ENCODE results near the gene ZBBX. TPM values are rescaled to one million over a fixed set of nuclear protein-coding genes. Genes with fewer than 3 reads are reported as not detected.

ZBBX gene
- total and polyA plus RNA-seq, 5 experiments from 2014 or later, result not detected

DNA sequence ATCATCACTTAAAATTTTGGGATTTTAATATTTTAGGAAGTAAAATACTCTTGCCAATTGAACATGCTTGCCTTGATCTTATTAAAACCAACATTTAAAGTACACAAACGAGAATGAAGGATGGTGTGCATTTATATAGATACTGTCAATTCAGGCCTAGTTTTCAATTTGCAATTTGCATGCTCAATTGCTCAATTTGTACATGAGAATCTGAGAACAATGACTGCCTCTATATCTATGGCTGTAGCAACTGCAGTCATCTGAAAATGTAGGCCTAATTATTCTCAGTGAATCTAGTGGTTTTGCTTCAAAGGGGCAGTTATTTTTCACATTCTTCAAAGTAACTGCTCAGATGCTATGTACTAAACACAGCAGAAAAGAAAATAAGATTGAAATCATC, 18.8 kb downstream of the ZBBX start:
- Mint-ChIP-seq H3K27ac (no peak overlapping the region), H3K4me3 (no peak overlapping the region), H3K36me3 (peaks cover 0 to 8% (median 0%) of the 10 kb centered on the region in 3 donors), H3K9me3 (peaks cover 0 to 11% (median 4%) of the 10 kb centered on the region in 9 donors), H3K4me1 (no peaks in the 10 kb centered on the region), H3K27me3 (peaks cover 0 to 18% (median 0%) of the 10 kb centered on the region in 5 donors)
- ATAC-seq, result no peak
- POLR2A ChIA-PET, result no interaction called here
- no peak for DNase-seq

DNA sequence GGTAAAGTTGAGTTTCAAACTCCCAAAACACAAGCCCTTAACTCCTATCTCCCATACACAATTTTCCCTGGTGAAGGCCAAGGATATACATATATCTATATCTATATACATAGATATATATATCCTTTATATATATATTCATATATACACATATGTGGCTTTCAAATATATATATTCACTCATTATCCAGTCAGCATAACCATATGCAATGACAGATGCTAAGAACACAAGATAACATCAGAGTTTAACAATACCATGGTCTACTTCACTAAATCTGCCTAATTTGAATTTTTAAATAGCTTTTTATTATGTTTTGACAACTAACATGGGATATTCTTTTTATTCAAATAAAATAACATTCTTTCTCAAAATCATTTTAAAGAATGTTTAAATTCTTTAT, 24.7 kb downstream of the ZBBX start:
- ATAC-seq, result no peak
- POLR2A ChIA-PET, result no interaction called here
- no peak for DNase-seq
- no peaks in the 10 kb centered on the region for H3K4me1 Mint-ChIP-seq
- no peak overlapping the region for H3K27ac Mint-ChIP-seq
- H3K4me3 Mint-ChIP-seq, result no peak overlapping the region
- H3K27me3 Mint-ChIP-seq, result peaks cover 2 to 18% (median 8%) of the 10 kb centered on the region in 5 donors
- peaks cover 0 to 11% (median 4%) of the 10 kb centered on the region in 9 donors for H3K9me3 Mint-ChIP-seq
- peaks cover 0 to 8% (median 0%) of the 10 kb centered on the region in 3 donors for H3K36me3 Mint-ChIP-seq

DNA sequence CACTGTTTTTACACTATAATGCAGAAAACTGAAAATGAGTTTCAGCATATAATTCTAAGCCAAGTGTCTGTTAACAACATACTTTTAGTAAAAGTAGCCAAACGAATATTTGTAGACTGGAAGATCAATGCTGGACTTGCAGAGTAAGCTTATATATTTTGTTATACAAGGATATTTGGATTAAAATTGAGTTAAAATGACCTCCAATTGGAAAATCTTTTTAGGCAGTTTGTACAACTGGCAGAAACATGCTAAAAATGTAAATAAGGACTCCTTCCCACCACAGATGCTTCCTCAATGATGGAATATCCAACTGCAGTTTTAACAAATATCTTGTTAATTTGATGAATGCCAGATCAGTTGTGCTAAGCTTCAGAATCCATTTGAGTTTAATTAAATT, 25.3 kb downstream of the ZBBX start:
- H3K27me3 Mint-ChIP-seq, result peaks cover 2 to 18% (median 8%) of the 10 kb centered on the region in 5 donors
- no peak overlapping the region for H3K4me3 Mint-ChIP-seq
- H3K27ac Mint-ChIP-seq, result no peak overlapping the region
- ATAC-seq, result no peak
- POLR2A ChIA-PET, result no interaction called here
- peaks cover 0 to 8% (median 0%) of the 10 kb centered on the region in 3 donors for H3K36me3 Mint-ChIP-seq
- H3K9me3 Mint-ChIP-seq, result peaks cover 0 to 11% (median 4%) of the 10 kb centered on the region in 9 donors
- DNase-seq, result no peak
- H3K4me1 Mint-ChIP-seq, result no peaks in the 10 kb centered on the region

DNA sequence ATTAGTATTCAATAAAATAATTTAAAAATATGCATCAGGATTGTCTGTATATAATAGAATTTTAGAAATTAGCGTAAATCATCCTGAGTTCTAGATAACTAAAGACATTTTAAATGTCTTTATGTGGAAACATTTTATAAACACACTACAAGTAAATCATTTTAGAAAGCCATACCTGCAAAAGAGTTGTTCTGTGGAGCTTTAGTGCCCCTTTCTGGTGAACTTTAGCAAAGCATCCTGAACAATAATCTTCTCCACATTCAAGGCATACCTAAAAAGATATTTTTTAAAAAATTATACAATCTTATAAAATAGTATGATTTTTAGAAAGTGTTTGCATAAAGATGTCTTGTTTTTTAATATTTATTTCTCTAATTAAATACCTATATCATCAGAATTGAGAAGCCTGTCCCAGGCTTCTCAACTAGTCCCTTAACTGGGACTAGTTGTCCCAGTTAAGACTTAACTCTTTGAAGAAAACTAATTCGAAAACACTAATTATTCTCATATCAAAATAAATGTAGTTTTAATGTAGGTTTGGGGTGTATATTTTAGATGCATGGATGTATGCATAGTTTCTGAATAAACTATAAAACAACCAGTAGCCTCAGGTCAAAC, 29.7 kb downstream of the ZBBX start:
- POLR2A ChIA-PET, result no interaction called here
- H3K36me3 Mint-ChIP-seq, result no peaks in the 10 kb centered on the region
- H3K27me3 Mint-ChIP-seq, result peaks cover 2 to 18% (median 7%) of the 10 kb centered on the region in 5 donors
- no peaks in the 10 kb centered on the region for H3K4me1 Mint-ChIP-seq
- H3K4me3 Mint-ChIP-seq, result no peak overlapping the region
- ATAC-seq, result no peak
- no peak for DNase-seq
- H3K9me3 Mint-ChIP-seq, result no peaks in the 10 kb centered on the region
- H3K27ac Mint-ChIP-seq, result no peak overlapping the region

DNA sequence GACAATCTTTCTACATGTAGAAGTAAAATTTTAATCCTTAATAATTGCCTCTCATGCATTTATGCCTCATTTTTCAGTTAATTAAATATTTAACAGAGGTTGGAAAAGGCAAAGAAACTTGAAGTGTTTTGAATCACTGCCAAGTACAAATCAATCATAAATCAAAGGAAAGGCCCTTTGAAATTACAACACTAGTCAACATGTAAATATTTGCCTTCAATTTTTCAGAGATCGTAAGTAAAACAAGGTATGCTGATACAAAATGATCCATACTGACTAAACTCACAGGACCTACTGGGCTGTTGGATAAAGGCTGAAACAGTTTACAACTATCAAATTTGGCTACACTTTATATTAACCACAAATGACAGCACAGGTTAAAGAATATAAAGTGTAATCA, 33.9 kb downstream of the ZBBX start:
- H3K9me3 Mint-ChIP-seq, result peaks cover 0 to 3% (median 0%) of the 10 kb centered on the region in 9 donors
- DNase-seq, result no peak
- POLR2A ChIA-PET, result no interaction called here
- H3K27ac Mint-ChIP-seq, result no peak overlapping the region
- no peaks in the 10 kb centered on the region for H3K36me3 Mint-ChIP-seq
- no peak overlapping the region for H3K4me3 Mint-ChIP-seq
- no peak for ATAC-seq
- no peaks in the 10 kb centered on the region for H3K4me1 Mint-ChIP-seq
- peaks cover 0 to 11% (median 2%) of the 10 kb centered on the region in 5 donors for H3K27me3 Mint-ChIP-seq

DNA sequence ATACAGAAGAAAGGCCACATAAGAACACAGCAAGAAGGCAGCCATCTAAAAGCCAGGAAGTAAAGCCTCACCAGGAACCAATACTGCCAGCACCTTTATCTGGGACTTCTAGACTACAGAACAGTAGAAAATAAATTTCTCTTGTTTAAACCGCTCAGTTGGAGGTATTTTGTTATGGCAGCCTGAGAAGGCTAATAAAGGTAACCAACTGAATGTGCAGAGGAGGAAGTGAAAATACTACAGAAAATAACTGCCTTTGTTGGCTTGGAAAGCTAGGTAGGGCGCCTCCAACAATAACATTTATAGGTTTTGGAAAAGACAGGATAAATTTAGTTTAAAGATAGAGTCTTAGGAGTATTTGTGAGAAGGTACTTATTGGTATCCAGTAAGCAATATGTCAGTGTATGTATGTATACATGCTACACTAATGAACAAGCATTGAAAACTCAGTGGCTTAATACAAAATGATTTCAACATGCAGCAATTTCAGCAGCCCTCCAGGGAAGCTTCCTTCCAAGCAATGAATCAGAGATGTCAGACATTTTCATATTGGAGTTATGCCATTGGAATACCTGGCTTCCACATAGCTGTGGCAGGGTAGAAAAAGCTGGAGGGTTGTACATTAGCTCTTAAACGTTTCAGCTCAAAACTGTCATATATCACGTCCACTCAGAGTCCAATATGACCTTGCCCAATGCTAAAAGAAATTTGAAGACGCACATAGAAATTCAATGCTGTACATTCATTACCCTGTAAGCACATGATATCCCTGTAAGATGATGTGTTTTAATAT, 48.9 kb downstream of the ZBBX start:
- H3K4me1 Mint-ChIP-seq, result no peaks in the 10 kb centered on the region
- no peaks in the 10 kb centered on the region for H3K36me3 Mint-ChIP-seq
- ATAC-seq, result no peak
- H3K4me3 Mint-ChIP-seq, result no peak overlapping the region
- H3K9me3 Mint-ChIP-seq, result peaks cover 0 to 11% (median 0%) of the 10 kb centered on the region in 9 donors
- H3K27ac Mint-ChIP-seq, result no peak overlapping the region
- no peak for DNase-seq
- H3K27me3 Mint-ChIP-seq, result peaks cover 0 to 10% (median 1%) of the 10 kb centered on the region in 5 donors
- POLR2A ChIA-PET, result no interaction called here

DNA sequence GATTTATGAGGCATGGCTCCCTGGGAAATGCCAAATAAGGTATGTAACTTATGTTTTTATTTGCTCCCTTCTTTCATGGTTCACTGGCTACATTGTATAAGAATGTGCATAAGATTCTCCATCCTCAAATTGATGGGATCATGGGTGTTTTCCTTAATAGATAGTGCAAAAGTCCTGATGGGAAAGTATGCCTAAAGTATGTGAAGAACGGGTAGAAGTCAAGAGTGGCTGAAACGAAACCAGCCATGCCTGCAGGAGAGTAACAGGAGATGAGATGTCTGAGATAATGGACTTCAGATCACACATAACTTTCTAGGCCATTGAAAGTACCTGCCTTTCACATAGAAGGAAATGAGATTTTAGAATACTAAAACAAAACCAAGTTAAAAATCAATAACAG, 56.5 kb downstream of the ZBBX start:
- H3K4me1 Mint-ChIP-seq, result no peaks in the 10 kb centered on the region
- no peak for DNase-seq
- peaks cover 0 to 12% (median 3%) of the 10 kb centered on the region in 9 donors for H3K9me3 Mint-ChIP-seq
- POLR2A ChIA-PET, result no interaction called here
- peaks cover 0 to 12% (median 2%) of the 10 kb centered on the region in 5 donors for H3K27me3 Mint-ChIP-seq
- no peak overlapping the region for H3K4me3 Mint-ChIP-seq
- ATAC-seq, result no peak
- H3K27ac Mint-ChIP-seq, result no peak overlapping the region
- no peaks in the 10 kb centered on the region for H3K36me3 Mint-ChIP-seq

DNA sequence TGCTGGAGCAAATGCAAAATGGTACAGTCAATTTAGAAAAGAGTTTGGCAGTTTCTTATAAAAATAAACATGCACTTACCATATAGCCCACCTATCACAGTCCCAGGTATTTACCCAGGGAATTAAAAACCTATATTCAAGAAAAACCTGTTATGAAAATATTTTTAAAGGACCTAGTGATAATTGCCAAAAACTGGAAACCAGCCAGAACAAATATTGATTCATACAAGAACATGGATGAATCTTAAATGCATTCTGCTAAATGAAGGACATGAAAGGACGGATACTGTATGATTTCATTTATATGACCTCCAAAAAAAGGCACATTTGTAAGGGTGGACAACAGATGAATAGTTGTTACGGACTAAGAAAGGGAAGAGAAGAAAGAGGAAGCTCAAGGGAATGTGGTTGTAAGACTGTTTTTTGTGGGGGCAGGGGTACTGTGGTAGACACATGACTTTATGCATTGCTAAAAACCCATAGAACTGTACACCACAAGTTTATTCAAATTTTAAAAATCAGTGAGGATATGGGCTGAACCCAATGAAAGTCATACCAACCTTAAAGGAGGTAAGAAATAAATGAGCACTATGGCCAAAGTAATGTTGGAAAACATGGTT, 61.0 kb downstream of the ZBBX start:
- Mint-ChIP-seq H3K27ac (no peak overlapping the region), H3K9me3 (peaks cover 0 to 12% (median 0%) of the 10 kb centered on the region in 9 donors), H3K4me3 (no peak overlapping the region), H3K27me3 (peaks cover 0 to 4% (median 2%) of the 10 kb centered on the region in 5 donors), H3K36me3 (no peaks in the 10 kb centered on the region), H3K4me1 (no peaks in the 10 kb centered on the region)
- POLR2A ChIA-PET, result no interaction called here
- ATAC-seq, result no peak
- no peak for DNase-seq

GRCh38 chr3:167318306-167318705, 61.8 kb downstream of the ZBBX start:
- DNase-seq (no peak), ATAC-seq (no peak)
- Mint-ChIP-seq H3K27me3 (peaks cover 0 to 4% (median 2%) of the 10 kb centered on the region in 5 donors), H3K9me3 (peaks cover 0 to 9% (median 0%) of the 10 kb centered on the region in 9 donors), H3K36me3 (no peaks in the 10 kb centered on the region), H3K4me3 (no peak overlapping the region), H3K4me1 (no peaks in the 10 kb centered on the region), H3K27ac (no peak overlapping the region)
- POLR2A ChIA-PET, result no interaction called here

- no peaks in the 10 kb centered on the region for H3K36me3 Mint-ChIP-seq
- no peak for ATAC-seq
- no peak for DNase-seq
- POLR2A ChIA-PET, result no interaction called here
- no peak overlapping the region for H3K4me3 Mint-ChIP-seq
- H3K27ac Mint-ChIP-seq, result no peak overlapping the region
- peaks cover 0 to 5% (median 0%) of the 10 kb centered on the region in 9 donors for H3K9me3 Mint-ChIP-seq
- H3K4me1 Mint-ChIP-seq, result no peaks in the 10 kb centered on the region
- peaks cover 0 to 3% (median 0%) of the 10 kb centered on the region in 5 donors for H3K27me3 Mint-ChIP-seq
Observed at GRCh38 chr3:167306319-167306718, 73.8 kb downstream of the ZBBX start.

DNA sequence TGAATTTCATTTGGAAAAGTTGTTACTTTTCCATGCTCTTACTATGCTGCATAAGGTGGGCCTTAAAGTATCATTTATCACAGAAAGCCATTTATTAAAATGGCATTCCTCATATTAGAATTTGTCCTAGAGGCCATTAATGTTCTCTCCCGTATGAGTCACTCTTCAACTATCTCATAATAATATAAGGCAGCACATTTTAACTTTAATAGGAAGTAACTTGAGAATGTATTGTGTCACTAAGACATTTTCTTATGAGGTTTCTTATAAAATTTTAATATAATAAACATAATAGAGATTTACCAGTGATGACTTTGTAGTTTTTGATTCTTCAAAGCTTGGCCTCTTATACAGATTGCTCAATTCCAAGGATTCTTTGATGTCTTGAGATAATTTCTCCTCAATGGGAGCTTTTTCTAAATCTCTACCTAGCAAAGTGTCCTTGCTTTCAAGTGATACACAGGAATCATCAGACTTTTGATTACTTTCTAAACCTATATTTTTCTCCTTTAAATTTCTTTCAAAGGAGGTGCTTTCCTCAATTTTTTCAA, 74.7 kb downstream of the ZBBX start:
- ATAC-seq, result no peak
- peaks cover 0 to 5% (median 0%) of the 10 kb centered on the region in 9 donors for H3K9me3 Mint-ChIP-seq
- H3K4me1 Mint-ChIP-seq, result no peaks in the 10 kb centered on the region
- H3K36me3 Mint-ChIP-seq, result no peaks in the 10 kb centered on the region
- H3K4me3 Mint-ChIP-seq, result no peak overlapping the region
- POLR2A ChIA-PET, result no interaction called here
- H3K27ac Mint-ChIP-seq, result no peak overlapping the region
- peaks cover 0 to 3% (median 0%) of the 10 kb centered on the region in 5 donors for H3K27me3 Mint-ChIP-seq
- DNase-seq, result no peak

- Mint-ChIP-seq H3K4me3 (no peak overlapping the region), H3K27me3 (no peaks in the 10 kb centered on the region)
- DNase-seq, result no peak
Observed at GRCh38 chr3:167304077-167304476, 76.0 kb downstream of the ZBBX start.

GRCh38 chr3:167302678-167303077, 77.4 kb downstream of the ZBBX start:
- H3K4me1 Mint-ChIP-seq, result no peaks in the 10 kb centered on the region
- POLR2A ChIA-PET, result no interaction called here
- DNase-seq (no peak), ATAC-seq (no peak)
- H3K36me3 Mint-ChIP-seq, result no peaks in the 10 kb centered on the region
- H3K9me3 Mint-ChIP-seq, result no peaks in the 10 kb centered on the region
- H3K27me3 Mint-ChIP-seq, result no peaks in the 10 kb centered on the region
- H3K4me3 Mint-ChIP-seq, result no peak overlapping the region
- no peak overlapping the region for H3K27ac Mint-ChIP-seq

More at GRCh38 chr3:167304077-167304476, 76.0 kb downstream of the ZBBX start:
- Mint-ChIP-seq H3K27ac (no peak overlapping the region), H3K36me3 (no peaks in the 10 kb centered on the region), H3K9me3 (peaks cover 0 to 3% (median 0%) of the 10 kb centered on the region in 9 donors), H3K4me1 (no peaks in the 10 kb centered on the region)
- ATAC-seq, result no peak
- POLR2A ChIA-PET, result no interaction called here

Measured in naive thymus-derived CD8-positive, alpha-beta T cell (primary cell).